Activated CD4-positive, CD25-positive, alpha-beta regulatory T cell treated with anti-CD3 and anti-CD28 coated beads, Interleukin-2, amount 50 U/mL, for 16 hours (primary cell): ENCODE measurements around the gene RBMY1D.
"Not testable (repeated sequence)": the region's sequence is repeated elsewhere in the genome, so short reads cannot be mapped to it uniquely, and the experiment has no call there.

Experiments used
- DNase-seq: peaks from one replicate; pipeline ENCODE4 v3.0.0-alpha.2; 2020; ENCODE audit warnings: low read depth, low spot score

RBMY1D gene

DNA sequence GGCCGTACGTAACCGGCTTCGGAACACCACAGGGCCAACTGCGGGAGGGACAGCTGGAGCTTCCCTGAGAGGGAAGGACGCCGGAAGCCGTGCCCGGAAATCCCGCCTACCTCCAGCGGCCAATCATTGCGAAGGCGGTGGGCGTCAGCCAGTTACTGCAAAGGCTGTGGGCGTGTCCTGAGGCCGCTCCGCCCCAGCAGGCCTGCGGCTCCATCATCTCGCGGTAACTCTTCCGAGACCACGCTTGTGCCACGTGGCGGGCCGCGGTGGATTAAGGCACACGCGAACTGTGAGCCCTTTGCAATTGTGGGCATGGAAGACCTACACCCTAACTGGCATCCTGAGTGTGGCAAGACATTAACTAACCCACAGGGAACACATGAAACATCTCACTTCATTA is at the start of gene RBMY1D:
TSS of gene RBMY1D (minus strand) at position 101 of the 400 bp plus-strand sequence. CDS start 2,013 bp downstream, outside the sequence.
- not testable (repeated sequence) for DNase-seq

DNA sequence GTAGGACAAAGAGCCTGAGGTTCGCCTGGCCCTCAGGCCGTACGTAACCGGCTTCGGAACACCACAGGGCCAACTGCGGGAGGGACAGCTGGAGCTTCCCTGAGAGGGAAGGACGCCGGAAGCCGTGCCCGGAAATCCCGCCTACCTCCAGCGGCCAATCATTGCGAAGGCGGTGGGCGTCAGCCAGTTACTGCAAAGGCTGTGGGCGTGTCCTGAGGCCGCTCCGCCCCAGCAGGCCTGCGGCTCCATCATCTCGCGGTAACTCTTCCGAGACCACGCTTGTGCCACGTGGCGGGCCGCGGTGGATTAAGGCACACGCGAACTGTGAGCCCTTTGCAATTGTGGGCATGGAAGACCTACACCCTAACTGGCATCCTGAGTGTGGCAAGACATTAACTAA is 23.6 kb upstream of the RBMY1D start, which contains the start of gene RBMY1E:
TSS of gene RBMY1E (minus strand) at position 101 of the 400 bp plus-strand sequence. CDS start 1,978 bp downstream, outside the sequence.
- DNase-seq = not testable (repeated sequence)

DNA sequence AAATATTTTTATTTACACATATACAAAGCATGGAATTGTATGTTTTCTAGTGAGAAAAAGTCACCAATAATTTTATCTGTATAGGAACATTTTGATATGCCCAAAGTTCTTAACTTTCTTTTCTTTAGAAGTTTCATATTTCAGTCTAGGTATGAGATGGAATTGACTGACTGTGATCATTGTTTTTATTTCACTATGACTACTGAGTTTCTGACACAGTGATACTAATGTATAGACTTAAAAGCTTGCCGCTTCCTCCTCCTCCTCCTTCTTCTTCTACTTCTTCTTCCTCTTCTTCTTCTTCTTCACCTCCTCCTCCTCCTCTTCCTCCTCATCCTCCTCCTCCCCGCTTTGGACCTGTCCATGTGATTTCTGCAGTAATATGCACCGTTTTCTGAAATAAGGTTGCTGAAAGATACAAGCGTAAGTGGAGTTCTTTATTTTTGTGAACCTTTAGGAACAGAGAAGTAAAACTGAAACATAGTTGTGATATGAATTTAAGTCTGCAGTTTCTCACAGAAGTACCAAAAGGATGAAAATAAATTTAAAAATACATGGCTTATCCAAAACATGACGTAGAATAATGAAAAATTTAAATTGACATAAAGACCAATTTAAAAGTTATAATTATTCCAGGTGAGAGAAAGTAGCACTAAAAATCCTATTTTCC is 24.8 kb downstream of the RBMY1D start:
- DNase-seq = not testable (repeated sequence)

DNA sequence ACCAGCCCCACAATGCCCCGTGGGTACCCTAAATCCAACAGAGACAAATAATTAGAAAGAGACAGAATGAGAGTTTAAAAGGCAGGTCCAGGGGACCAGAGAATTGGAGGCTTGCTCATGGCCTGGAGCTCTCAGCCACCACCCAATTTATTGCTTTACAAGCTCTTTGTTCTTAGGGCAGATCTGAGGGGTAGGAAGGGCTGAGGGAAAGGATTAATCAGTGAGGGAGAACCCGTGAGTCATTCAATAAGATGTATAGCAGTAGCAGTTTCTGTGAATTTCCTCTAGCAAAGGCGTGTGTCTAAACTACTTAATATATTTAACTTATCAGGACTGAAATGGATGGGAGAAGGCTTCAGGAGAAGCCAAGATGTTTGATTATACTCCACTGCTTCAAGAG is 48.8 kb downstream of the RBMY1D start:
- DNase-seq = no peak

DNA sequence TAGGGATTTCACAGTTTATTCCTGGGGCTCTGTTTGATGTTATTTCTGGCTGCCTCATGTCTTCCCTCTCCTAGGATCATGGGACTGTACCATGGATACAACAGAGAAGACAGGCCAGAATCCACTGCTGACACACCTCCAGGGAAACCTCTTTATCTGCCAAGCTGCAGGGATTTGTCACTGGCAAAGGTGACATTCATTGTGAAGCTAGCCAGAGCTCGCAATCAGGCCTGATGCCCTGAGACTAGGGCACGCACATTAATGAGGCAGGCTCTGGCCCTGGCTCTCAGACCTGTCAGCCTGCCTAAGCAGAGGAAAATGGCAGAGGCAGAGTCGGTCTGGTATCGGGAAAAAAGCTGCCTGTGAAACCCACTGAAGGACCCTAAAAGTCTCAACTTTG is 52.2 kb downstream of the RBMY1D start:
- DNase-seq = no peak

DNA sequence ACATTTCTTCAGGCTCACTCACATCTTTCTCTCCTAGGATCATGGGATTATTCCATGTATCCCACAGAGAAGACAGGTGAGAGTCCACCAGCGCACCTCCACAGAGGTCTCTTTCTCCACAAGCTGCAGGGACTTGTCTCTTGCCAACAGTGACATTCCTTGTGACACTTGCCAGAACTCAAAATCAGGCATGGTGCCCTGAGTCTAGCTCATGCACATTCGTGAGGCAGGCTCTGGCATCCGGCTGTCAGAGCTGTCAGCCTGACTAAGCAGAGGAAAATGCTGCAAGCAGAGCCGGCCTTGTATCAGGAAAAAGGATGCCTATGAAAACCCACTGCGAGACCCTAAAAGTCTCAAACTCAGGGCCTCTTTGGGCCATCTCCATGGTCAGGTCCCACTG is 54.8 kb downstream of the RBMY1D start:
- DNase-seq = no peak

DNA sequence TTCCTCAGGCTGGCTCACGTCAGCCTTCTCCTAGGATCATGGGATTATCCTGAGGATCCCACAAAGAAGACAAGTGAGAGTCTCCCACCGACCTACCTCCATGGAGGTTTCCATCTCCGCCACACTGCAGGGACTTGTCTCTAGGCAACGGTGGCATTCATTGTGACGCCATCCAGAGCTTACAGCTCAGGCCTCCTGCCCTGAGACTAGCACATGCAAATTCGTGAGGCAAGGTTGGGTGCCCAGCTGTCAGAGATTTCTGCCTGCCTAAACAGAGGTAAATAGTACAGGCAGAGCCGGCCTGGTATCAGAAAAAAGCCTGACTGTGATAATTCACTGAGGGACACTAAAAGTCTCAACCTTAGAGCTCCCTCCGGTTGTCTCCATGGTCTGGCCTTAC is 58.0 kb downstream of the RBMY1D start:
- DNase-seq = no peak

DNA sequence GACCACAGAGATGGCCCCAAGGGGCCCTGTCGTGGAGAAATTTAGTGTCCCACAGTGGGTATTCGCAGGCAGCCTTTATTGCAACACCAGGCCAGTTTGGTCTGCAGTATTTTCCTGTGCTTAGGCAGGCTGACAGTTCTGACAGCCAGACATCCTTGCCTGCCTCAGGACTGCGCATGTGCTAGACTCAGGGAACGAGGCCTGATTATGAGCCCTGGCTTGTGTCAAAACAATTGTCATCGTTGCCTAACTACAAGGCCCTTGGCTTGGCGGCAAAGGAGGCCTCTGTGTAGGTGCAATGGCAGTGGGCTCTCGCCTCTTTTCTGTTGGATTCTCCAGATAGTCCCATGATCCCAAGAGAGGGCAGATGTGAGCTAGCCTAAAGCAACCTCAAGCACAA is 59.3 kb downstream of the RBMY1D start:
- no peak for DNase-seq
